MG63 (cell line): ENCODE results near the gene ITGA6. TPM values are rescaled to one million over a fixed set of nuclear protein-coding genes. Genes with fewer than 3 reads are reported as not detected.
A peak's percentile ranks its signal among the peaks of the same experiment; 100 is the strongest.

Source experiments
- DNase-seq: peaks from one replicate; pipeline ENCODE4 v3.0.0-alpha.2; 2020
- H3K27me3 ChIP-seq: fragments of 250-450 bp; sonication (Bioruptor Pico); 2 replicates; pipeline ENCODE4 v1.5.1; 2020; ENCODE audit warnings: mild to moderate bottlenecking, moderate library complexity
- H3K36me3 ChIP-seq: fragments of 250-450 bp; sonication (Bioruptor Pico); 2 replicates; pipeline ENCODE4 v1.5.1; 2020; ENCODE audit warnings: mild to moderate bottlenecking, moderate library complexity
- H3K4me3 ChIP-seq: fragments of 250-450 bp; sonication (Bioruptor Pico); 2 replicates; pipeline ENCODE4 v1.5.1; 2020; ENCODE audit warnings: mild to moderate bottlenecking, moderate library complexity
- H3K9me3 ChIP-seq: fragments of 250-450 bp; sonication (Bioruptor Pico); 2 replicates; pipeline ENCODE4 v1.5.1; 2020; ENCODE audit warnings: mild to moderate bottlenecking, moderate library complexity
- total RNA-seq: library from RNA; depleted of rRNA; stranded (reverse); fragments of >200 nt; shearing (Covaris generic); gene quantifications from 2 replicates; pipeline ENCODE4 v1.2.3, GENCODE V29; 2014; ENCODE audit warnings: low replicate concordance; rRNA removed

The ITGA6 gene
- 4.3 TPM in 2 replicates for total RNA-seq

GRCh38 chr2:172427256-172427989, at the start of gene ITGA6:
Gene ITGA6, plus strand, starts transcription at chr2:172427586.
- Histone ChIP-seq H3K4me3 (peak within 1 kb of the TSS; percentile 59), H3K9me3 (no peaks in the 10 kb centered on the region), H3K36me3 (no peaks in the 10 kb centered on the region), H3K27me3 (peaks cover 7% of the 10 kb centered on the region; the same call in 1 of the 2 replicates)
- DNase-seq = peak; percentile 68

GRCh38 chr2:172380436-172381274, 46.7 kb upstream of the ITGA6 start:
- no peak for DNase-seq
- Histone ChIP-seq H3K27me3 (no peaks in the 10 kb centered on the region), H3K4me3 (no peak overlapping the region), H3K36me3 (no peaks in the 10 kb centered on the region), H3K9me3 (no peaks in the 10 kb centered on the region)

GRCh38 chr2:172381275-172382027, 45.9 kb upstream of the ITGA6 start:
- no peak overlapping the region for H3K4me3 ChIP-seq
- H3K27me3 ChIP-seq = no peaks in the 10 kb centered on the region
- H3K9me3 ChIP-seq = no peaks in the 10 kb centered on the region
- DNase-seq = no peak
- no peaks in the 10 kb centered on the region for H3K36me3 ChIP-seq

GRCh38 chr2:172387361-172387760, 40.0 kb upstream of the ITGA6 start:
- Histone ChIP-seq H3K36me3 (no peaks in the 10 kb centered on the region), H3K4me3 (no peak overlapping the region), H3K27me3 (no peaks in the 10 kb centered on the region), H3K9me3 (no peaks in the 10 kb centered on the region)
- DNase-seq = no peak

- Histone ChIP-seq H3K9me3 (no peaks in the 10 kb centered on the region), H3K36me3 (no peaks in the 10 kb centered on the region), H3K27me3 (no peaks in the 10 kb centered on the region), H3K4me3 (no peak overlapping the region)
- no peak for DNase-seq
These were observed 37.6 kb upstream of the ITGA6 start for GRCh38 chr2:172389685-172390339.

- H3K27me3 ChIP-seq = no peaks in the 10 kb centered on the region
These were observed 33.4 kb upstream of the ITGA6 start for GRCh38 chr2:172394002-172394401.

GRCh38 chr2:172395503-172395902, 31.9 kb upstream of the ITGA6 start:
- Histone ChIP-seq H3K9me3 (no peaks in the 10 kb centered on the region), H3K36me3 (no peaks in the 10 kb centered on the region), H3K27me3 (no peaks in the 10 kb centered on the region), H3K4me3 (no peak overlapping the region)
- DNase-seq = no peak

More at GRCh38 chr2:172394002-172394401, 33.4 kb upstream of the ITGA6 start:
- no peak for DNase-seq
- H3K9me3 ChIP-seq = no peaks in the 10 kb centered on the region
- no peaks in the 10 kb centered on the region for H3K36me3 ChIP-seq
- no peak overlapping the region for H3K4me3 ChIP-seq

- Histone ChIP-seq H3K9me3 (no peaks in the 10 kb centered on the region), H3K4me3 (no peak overlapping the region), H3K36me3 (no peaks in the 10 kb centered on the region), H3K27me3 (no peaks in the 10 kb centered on the region)
- no peak for DNase-seq
These were observed 30.1 kb upstream of the ITGA6 start for GRCh38 chr2:172397148-172397834.

GRCh38 chr2:172398440-172398839, 28.9 kb upstream of the ITGA6 start:
- no peaks in the 10 kb centered on the region for H3K9me3 ChIP-seq
- no peak overlapping the region for H3K4me3 ChIP-seq
- no peak for DNase-seq
- H3K36me3 ChIP-seq = no peaks in the 10 kb centered on the region
- no peaks in the 10 kb centered on the region for H3K27me3 ChIP-seq

- Histone ChIP-seq H3K36me3 (no peaks in the 10 kb centered on the region), H3K4me3 (no peak overlapping the region), H3K9me3 (no peaks in the 10 kb centered on the region), H3K27me3 (no peaks in the 10 kb centered on the region)
- no peak for DNase-seq
These were observed 27.6 kb upstream of the ITGA6 start for GRCh38 chr2:172399765-172400164.

GRCh38 chr2:172402198-172402597, 25.2 kb upstream of the ITGA6 start:
- no peaks in the 10 kb centered on the region for H3K9me3 ChIP-seq
- H3K4me3 ChIP-seq = no peak overlapping the region
- no peaks in the 10 kb centered on the region for H3K36me3 ChIP-seq
- DNase-seq = no peak
- no peaks in the 10 kb centered on the region for H3K27me3 ChIP-seq

GRCh38 chr2:172403402-172403801, 24.0 kb upstream of the ITGA6 start:
- no peaks in the 10 kb centered on the region for H3K36me3 ChIP-seq
- H3K9me3 ChIP-seq = no peaks in the 10 kb centered on the region
- H3K4me3 ChIP-seq = no peak overlapping the region
- no peak for DNase-seq
- H3K27me3 ChIP-seq = no peaks in the 10 kb centered on the region

- H3K9me3 ChIP-seq = no peaks in the 10 kb centered on the region
- no peak overlapping the region for H3K4me3 ChIP-seq
- DNase-seq = no peak
- no peaks in the 10 kb centered on the region for H3K36me3 ChIP-seq
- H3K27me3 ChIP-seq = no peaks in the 10 kb centered on the region
These were observed 23.4 kb upstream of the ITGA6 start for GRCh38 chr2:172403881-172404468.

GRCh38 chr2:172404824-172405223, 22.6 kb upstream of the ITGA6 start:
- peak; percentile 76 for DNase-seq
- no peak overlapping the region for H3K4me3 ChIP-seq

GRCh38 chr2:172405673-172406072, 21.7 kb upstream of the ITGA6 start:
- no peak for DNase-seq
- Histone ChIP-seq H3K36me3 (no peaks in the 10 kb centered on the region), H3K4me3 (no peak overlapping the region), H3K9me3 (no peaks in the 10 kb centered on the region), H3K27me3 (no peaks in the 10 kb centered on the region)

More at GRCh38 chr2:172404824-172405223, 22.6 kb upstream of the ITGA6 start:
- Histone ChIP-seq H3K36me3 (no peaks in the 10 kb centered on the region), H3K27me3 (no peaks in the 10 kb centered on the region), H3K9me3 (no peaks in the 10 kb centered on the region)
